HCT116 (cell line): ENCODE data around the gene FAM181A. TPM values are rescaled to one million over a fixed set of nuclear protein-coding genes. Genes with fewer than 3 reads are reported as not detected.

Source experiments
- ATAC-seq: fragments of 200-7000 bp; cut with Tn5 transposase; 2 replicates; pipeline ENCODE4 v1.9.1; 2020; ENCODE audit warnings: mild to moderate bottlenecking, moderate library complexity
- BruUV-seq: library from RNA; stranded (reverse); fragments of 400-500 nt; replicated peaks from 2 replicates; lab custom pipeline; 2021; lab: Mats Ljungman, UMichigan
- CTCF ChIA-PET: fragments of 300-600 bp; sonication (Branson Sonifier 250); formaldehyde crosslinking; loops from one replicate; lab custom pipeline; 2021; ENCODE audit warnings: antibody characterized with exemption; lab: Charles Lee
- POLR2A ChIA-PET: fragments of 300-600, 350-600 bp; sonication (Branson Sonifier 250); formaldehyde crosslinking; loops from one replicate; lab custom pipeline; 2021; ENCODE audit warnings: antibody characterized with exemption; lab: Charles Lee
- RAD21 ChIA-PET, 2 experiments: fragments of 300-600 bp; sonication (Branson Sonifier 250); formaldehyde crosslinking; loops; one replicate each; lab custom pipeline; 2023; ENCODE audit warnings: low total read pairs in 2 of 2; ENCODE audit not compliant: uncharacterized antibody in 2 of 2, unreplicated experiment in 2 of 2, low non-redundant PET in 1 of 2; lab: Charles Lee
- DNase-seq: peaks from one replicate; pipeline ENCODE4 v3.0.0-alpha.2; 2010; ENCODE audit warnings: low read depth, low spot score
- H2AFZ ChIP-seq: fragments of 200-600 bp; shearing (Covaris generic), sonication (generic); 2 replicates; pipeline ENCODE4 v1.6.1; 2017; ENCODE audit warnings: low read depth, mixed run types, mixed read lengths, antibody characterized with exemption, low read length; ENCODE audit not compliant: poor library complexity, severe bottlenecking
- H3K27ac ChIP-seq: 2 replicates; pipeline ENCODE4 v1.5.1; 2012; ENCODE audit warnings: low read depth, low read length
- H3K27me3 ChIP-seq: fragments of 200-600 bp; sonication (generic); 2 replicates; pipeline ENCODE4 v1.6.1; 2016; ENCODE audit warnings: mixed run types, low read length, mixed read lengths; ENCODE audit not compliant: insufficient read depth
- H3K36me3 ChIP-seq, 2 experiments: fragments of 200-500 bp in 1 of 2; fragments of 200-600 bp in 1 of 2; sonication (Bioruptor generic) in 1 of 2; sonication (generic) in 1 of 2; 2 replicates each; pipeline versions ENCODE4 v1.5.1 to v1.6.1; 2014 to 2016; ENCODE audit warnings: low read length in 2 of 2, inconsistent platforms in 1 of 2, mixed read lengths in 1 of 2, mixed run types in 1 of 2; ENCODE audit not compliant: insufficient read depth in 2 of 2, control insufficient read depth in 1 of 2
- H3K4me1 ChIP-seq, 2 experiments: fragments of 200-600 bp in 1 of 2; sonication (generic) in 1 of 2; 2 replicates each; pipeline versions ENCODE4 v1.5.1 to v1.6.1; 2012 to 2017; ENCODE audit warnings: low read length in 2 of 2, inconsistent platforms in 1 of 2, mild to moderate bottlenecking in 1 of 2, mixed read lengths in 1 of 2, mixed run types in 1 of 2, moderate library complexity in 1 of 2; ENCODE audit not compliant: insufficient read depth in 2 of 2, control insufficient read depth in 1 of 2
- H3K4me2 ChIP-seq: fragments of 200-600 bp; sonication (generic); 2 replicates; pipeline ENCODE4 v1.6.1; 2017; ENCODE audit warnings: mixed run types, low read length, mixed read lengths
- H3K4me3 ChIP-seq, 2 experiments: fragments of 200-600 bp in 1 of 2; sonication (generic) in 1 of 2; replicated peaks in 1 of 2; 2 replicates each; pipeline ENCODE4 v1.5.1; 2011 to 2016; ENCODE audit warnings: low read length in 2 of 2, control low read depth in 1 of 2, low read depth in 1 of 2, mild to moderate bottlenecking in 1 of 2, mixed read lengths in 1 of 2, mixed run types in 1 of 2
- H3K79me2 ChIP-seq: fragments of 200-600 bp; sonication (generic); 2 replicates; pipeline ENCODE4 v1.6.1; 2017; ENCODE audit warnings: mild to moderate bottlenecking, mixed run types, low read length, moderate library complexity, mixed read lengths; ENCODE audit not compliant: insufficient read depth
- H3K9ac ChIP-seq: fragments of 200-600 bp; sonication (generic); 2 replicates; pipeline ENCODE4 v1.6.1; 2016; ENCODE audit warnings: low read length, mixed read lengths
- H3K9me2 ChIP-seq: fragments of 200-600 bp; sonication (generic), shearing (Covaris generic); 2 replicates; pipeline ENCODE4 v1.6.1; 2017; ENCODE audit warnings: mixed run types, mild to moderate bottlenecking, moderate library complexity; ENCODE audit not compliant: insufficient read depth
- H3K9me3 ChIP-seq, 2 experiments: fragments of 200-500 bp in 1 of 2; fragments of 200-600 bp in 1 of 2; sonication (Bioruptor generic) in 1 of 2; sonication (generic) in 1 of 2; 2 replicates each; pipeline ENCODE4 v1.6.1; 2014 to 2017; ENCODE audit warnings: low read length in 2 of 2, mixed read lengths in 2 of 2, inconsistent platforms in 1 of 2, low read depth in 1 of 2, mild to moderate bottlenecking in 1 of 2, mixed run types in 1 of 2, moderate library complexity in 1 of 2; ENCODE audit not compliant: control insufficient read depth in 1 of 2, insufficient read depth in 1 of 2
- H4K20me1 ChIP-seq: fragments of 200-600 bp; sonication (generic), shearing (Covaris generic); 2 replicates; pipeline ENCODE4 v1.6.1; 2017; ENCODE audit warnings: mixed run types, mild to moderate bottlenecking, moderate library complexity; ENCODE audit not compliant: insufficient read depth
- ATF3 ChIP-seq: IDR thresholded peaks from 2 replicates; pipeline ENCODE4 v1.6.1; 2012
- CTCF ChIP-seq, 3 experiments: fragments of 200-600 bp in 1 of 3; sonication (generic) in 1 of 3; IDR thresholded peaks in 2 of 3; conservative IDR thresholded peaks in 1 of 3; 2 replicates each; pipeline ENCODE4 v1.5.1; 2012 to 2017; ENCODE audit warnings: low read depth in 2 of 3, low read length in 2 of 3, antibody characterized with exemption in 1 of 3, borderline replicate concordance in 1 of 3, control low read depth in 1 of 3, mild to moderate bottlenecking in 1 of 3, mixed read lengths in 1 of 3, mixed run types in 1 of 3, moderate library complexity in 1 of 3; ENCODE audit not compliant: insufficient read depth in 1 of 3
- EGR1 ChIP-seq: IDR thresholded peaks from 2 replicates; pipeline ENCODE4 v1.6.1; 2012; ENCODE audit warnings: low read depth
- EZH2 ChIP-seq: fragments of 200-600 bp; sonication (generic); IDR thresholded peaks from 2 replicates; pipeline ENCODE4 v1.6.1; 2017; ENCODE audit warnings: antibody characterized with exemption, mixed run types
- FOSL1 ChIP-seq: IDR thresholded peaks from 2 replicates; pipeline ENCODE4 v1.6.1; 2012; ENCODE audit warnings: low read depth
- JUND ChIP-seq: IDR thresholded peaks from 2 replicates; pipeline ENCODE4 v1.6.1; 2012
- TCF7L2 ChIP-seq: IDR thresholded peaks from 2 replicates; pipeline ENCODE4 v1.7.0; 2011; ENCODE audit warnings: borderline replicate concordance, inconsistent platforms; ENCODE audit not compliant: insufficient read depth, insufficient read length; ENCODE audit errors: extremely low read depth
- ZBTB33 ChIP-seq: IDR thresholded peaks from 2 replicates; pipeline ENCODE4 v1.6.1; 2011; ENCODE audit warnings: mild to moderate bottlenecking, low read length, moderate library complexity; ENCODE audit not compliant: insufficient replicate concordance; ENCODE audit errors: extremely low read depth
- ZFX ChIP-seq: fragments of 450-650 bp; IDR thresholded peaks from 2 replicates; pipeline ENCODE4 v1.6.1; 2017
- ZNF274 ChIP-seq: fragments of 200-500 bp; sonication (Bioruptor generic); IDR thresholded peaks from 2 replicates; pipeline ENCODE4 v1.6.1; 2014; ENCODE audit warnings: mild to moderate bottlenecking, low read depth, low read length, inconsistent platforms
- intact Hi-C: fragments of 100-400 bp; cut with micrococcal nuclease; formaldehyde crosslinking; loops from 2 replicates; pipeline ENCODE4 v1.10.0; 2022
- total RNA-seq: library from RNA; stranded (reverse); gene quantifications from one replicate; pipeline ENCODE4 v1.2.1, GENCODE V29; 2021; ENCODE audit not compliant: unreplicated experiment

The FAM181A gene
- total RNA-seq, 1 experiment from 2014 or later, result not detected

- no peaks in the 10 kb centered on the region for H4K20me1 ChIP-seq
- no peaks in the 10 kb centered on the region for H3K9me3 ChIP-seq
- peaks cover 2 to 6% of the 10 kb centered on the region in 2 experiments; a peak in 2 of 4 replicates for H3K4me1 ChIP-seq
- H3K79me2 ChIP-seq, result no peaks in the 10 kb centered on the region
- intact Hi-C loops, result no loop called here
- ChIA-PET RAD21 (no interaction called here), POLR2A (interaction anchor here (0.7 kb wide), 1 partner anchor 1450 kb away, joined by 3 read pairs; no protein-coding TSS in a partner anchor), CTCF (interaction anchor here (0.8 kb wide), 1 partner anchor 238 kb away, joined by 4 read pairs; no protein-coding TSS in a partner anchor)
- no peak overlapping the region for H3K4me3 ChIP-seq
- DNase-seq, result no peak
- H3K27ac ChIP-seq, result no peak overlapping the region
- no TSS peak for BruUV-seq
- no peak for ATAC-seq
- 0 out of 2 replicates have a peak, but pooled peaks cover 2% of the 10 kb centered on the region for H3K27me3 ChIP-seq
- H3K9me2 ChIP-seq, result no peaks in the 10 kb centered on the region
- H2AFZ ChIP-seq, result no peak overlapping the region
- TF ChIP-seq JUND (no peak), ZFX (no peak), EGR1 (no peak), ZBTB33 (no peak), FOSL1 (no peak), TCF7L2 (no peak), ATF3 (no peak), EZH2 (no peak), ZNF274 (no peak), CTCF (IDR thresholded peaks at IDR 0.05 in 2 of 3, conservative IDR thresholded peaks at IDR 0.05 in 1 of 3; ENCODE audit: borderline replicate concordance in 1 of 3, insufficient read depth in 1 of 3, low read depth in 2 of 3, low read length in 2 of 3) (no peak)
- H3K36me3 ChIP-seq, result no peaks in the 10 kb centered on the region
- no peak overlapping the region for H3K4me2 ChIP-seq
- H3K9ac ChIP-seq, result no peak overlapping the region
Observed at GRCh38 chr14:93892505-93892839, 34.7 kb upstream of the FAM181A start.
